Nephron progenitor cell (in vitro differentiated cells): ENCODE data around the gene HOXA2.

ENCODE experiments used
- DNase-seq: peaks from one replicate; pipeline ENCODE4 v3.0.0; 2021
- H3K27ac Mint-ChIP-seq: 2 replicates; pipeline ENCODE4 v1.8.0; 2021; ENCODE audit warnings: mild to moderate bottlenecking, moderate library complexity, mixed read lengths
- H3K27me3 Mint-ChIP-seq: 2 replicates; pipeline ENCODE4 v1.8.0; 2021; ENCODE audit warnings: mild to moderate bottlenecking, low read depth, mixed read lengths; ENCODE audit not compliant: poor library complexity
- H3K36me3 Mint-ChIP-seq: 2 replicates; pipeline ENCODE4 v1.8.0; 2021; ENCODE audit warnings: low read depth, mixed read lengths
- H3K4me1 Mint-ChIP-seq: 2 replicates; pipeline ENCODE4 v1.8.0; 2021; ENCODE audit warnings: mixed read lengths
- H3K4me3 Mint-ChIP-seq: 2 replicates; pipeline ENCODE4 v1.8.0; 2021; ENCODE audit warnings: mild to moderate bottlenecking, moderate library complexity, mixed read lengths
- H3K9me3 Mint-ChIP-seq: 2 replicates; pipeline ENCODE4 v1.8.0; 2021; ENCODE audit warnings: mild to moderate bottlenecking, moderate library complexity, mixed read lengths
- TF ChIP-seq, protein P1 (sequence below): fragments of 200-600 bp; sonication (generic); IDR thresholded peaks from 2 replicates; pipeline ENCODE4 v1.5.0; 2021; ENCODE audit warnings: antibody characterized with exemption

Gene HOXA2

DNA sequence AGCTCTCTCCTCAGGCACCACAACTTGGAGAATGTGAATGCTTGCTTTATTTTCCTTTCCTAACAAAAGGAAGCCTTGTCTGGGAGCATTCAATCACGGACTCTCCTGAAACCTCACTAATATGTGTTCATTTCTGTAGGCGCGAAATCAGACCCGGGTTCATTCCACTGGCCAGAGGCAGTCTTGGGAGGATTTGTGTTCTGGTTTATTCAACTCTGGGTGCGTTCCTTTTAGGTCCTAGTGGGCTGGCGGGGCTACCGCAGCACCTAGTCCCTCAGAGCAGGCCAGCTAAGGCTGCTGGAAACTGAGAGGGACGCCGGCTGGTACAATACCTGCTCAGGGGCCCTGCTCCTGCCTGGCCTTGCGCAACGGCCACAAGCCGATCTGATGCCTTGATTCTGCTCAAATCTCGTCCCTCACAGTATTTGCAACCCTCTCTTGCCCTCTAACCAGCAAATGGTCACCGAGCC, 20.6 kb upstream of the HOXA2 start:
- DNase-seq: no peak
- TF ChIP-seq, protein P1, sequence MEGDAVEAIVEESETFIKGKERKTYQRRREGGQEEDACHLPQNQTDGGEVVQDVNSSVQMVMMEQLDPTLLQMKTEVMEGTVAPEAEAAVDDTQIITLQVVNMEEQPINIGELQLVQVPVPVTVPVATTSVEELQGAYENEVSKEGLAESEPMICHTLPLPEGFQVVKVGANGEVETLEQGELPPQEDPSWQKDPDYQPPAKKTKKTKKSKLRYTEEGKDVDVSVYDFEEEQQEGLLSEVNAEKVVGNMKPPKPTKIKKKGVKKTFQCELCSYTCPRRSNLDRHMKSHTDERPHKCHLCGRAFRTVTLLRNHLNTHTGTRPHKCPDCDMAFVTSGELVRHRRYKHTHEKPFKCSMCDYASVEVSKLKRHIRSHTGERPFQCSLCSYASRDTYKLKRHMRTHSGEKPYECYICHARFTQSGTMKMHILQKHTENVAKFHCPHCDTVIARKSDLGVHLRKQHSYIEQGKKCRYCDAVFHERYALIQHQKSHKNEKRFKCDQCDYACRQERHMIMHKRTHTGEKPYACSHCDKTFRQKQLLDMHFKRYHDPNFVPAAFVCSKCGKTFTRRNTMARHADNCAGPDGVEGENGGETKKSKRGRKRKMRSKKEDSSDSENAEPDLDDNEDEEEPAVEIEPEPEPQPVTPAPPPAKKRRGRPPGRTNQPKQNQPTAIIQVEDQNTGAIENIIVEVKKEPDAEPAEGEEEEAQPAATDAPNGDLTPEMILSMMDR: no peak
- H3K36me3 Mint-ChIP-seq: peaks cover 58% of the 10 kb centered on the region
- peak overlapping the region; percentile 100 for H3K27ac Mint-ChIP-seq
- H3K4me1 Mint-ChIP-seq: peaks cover 100% of the 10 kb centered on the region
- no peaks in the 10 kb centered on the region for H3K9me3 Mint-ChIP-seq
- peak overlapping the region; percentile 98 for H3K4me3 Mint-ChIP-seq
- no peaks in the 10 kb centered on the region for H3K27me3 Mint-ChIP-seq

DNA sequence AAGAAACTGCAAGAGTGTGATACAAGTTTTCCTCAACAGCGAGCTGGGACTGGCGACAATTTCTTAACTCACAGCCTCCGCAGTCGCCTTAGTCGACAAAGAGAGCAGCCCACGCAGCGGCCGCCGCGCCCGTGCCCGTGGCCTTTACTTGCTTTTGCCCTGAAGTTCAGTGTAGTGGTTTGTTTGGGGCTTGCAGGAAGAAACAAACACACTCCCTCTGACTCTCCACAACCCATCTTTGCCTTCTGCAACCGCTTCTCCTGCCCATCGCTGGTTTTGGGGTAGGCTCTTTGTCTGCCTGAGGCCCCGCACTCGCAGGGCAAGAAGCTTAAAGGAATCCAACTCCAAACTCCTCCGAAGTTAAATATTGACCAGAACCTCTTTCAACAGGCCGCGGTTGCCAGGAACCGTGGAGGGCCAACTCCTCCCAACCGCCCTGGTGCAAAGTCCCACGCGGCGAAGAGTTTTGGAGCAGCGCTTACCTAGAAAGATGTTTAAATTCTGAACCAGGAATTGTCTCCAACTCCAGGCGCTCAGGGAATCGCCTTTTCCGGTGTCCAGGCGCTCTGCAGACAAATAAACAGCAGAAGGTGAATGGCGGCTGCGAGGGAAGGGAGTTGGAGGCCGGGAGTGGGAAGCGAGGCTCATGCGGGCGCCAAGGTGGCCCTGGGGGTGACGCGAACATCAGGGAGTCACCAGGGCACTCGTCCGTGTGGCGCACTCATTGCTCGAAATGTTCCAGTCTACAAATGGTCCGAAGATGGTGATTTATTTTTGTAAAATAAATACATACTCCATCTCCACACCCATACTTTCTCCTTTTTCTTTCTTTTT, 19.8 kb upstream of the HOXA2 start:
- TF ChIP-seq, protein P1: no peak
- no peaks in the 10 kb centered on the region for H3K27me3 Mint-ChIP-seq
- H3K4me3 Mint-ChIP-seq: peak overlapping the region; percentile 98
- H3K9me3 Mint-ChIP-seq: no peaks in the 10 kb centered on the region
- H3K36me3 Mint-ChIP-seq: peaks cover 58% of the 10 kb centered on the region
- H3K27ac Mint-ChIP-seq: peak overlapping the region; percentile 100
- peak; percentile 48 for DNase-seq
- H3K4me1 Mint-ChIP-seq: peaks cover 95% of the 10 kb centered on the region

DNA sequence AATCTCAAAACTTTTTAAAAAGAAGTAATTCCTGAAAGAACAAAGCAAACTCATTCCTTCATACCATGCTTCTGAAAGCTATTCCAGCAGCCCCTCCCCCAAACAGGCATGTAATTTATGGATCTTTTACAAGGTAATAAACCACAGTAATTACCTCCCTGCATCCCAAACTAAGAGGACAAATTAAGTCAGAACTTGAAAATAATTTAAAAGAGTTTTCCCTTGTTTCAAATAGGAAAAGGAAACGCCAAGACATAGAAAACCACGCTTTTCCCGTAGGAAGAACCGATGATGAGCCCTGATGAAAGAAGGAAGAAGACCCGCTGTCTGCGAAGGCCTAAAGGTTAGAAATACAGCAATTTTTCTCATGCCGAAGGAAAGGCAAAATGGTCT, 19.2 kb upstream of the HOXA2 start:
- H3K36me3 Mint-ChIP-seq: peaks cover 58% of the 10 kb centered on the region
- TF ChIP-seq, protein P1: no peak
- peak; percentile 33 for DNase-seq
- H3K27me3 Mint-ChIP-seq: no peaks in the 10 kb centered on the region
- peak overlapping the region; percentile 100 for H3K27ac Mint-ChIP-seq
- H3K4me1 Mint-ChIP-seq: peaks cover 89% of the 10 kb centered on the region
- peak overlapping the region; percentile 98 for H3K4me3 Mint-ChIP-seq
- no peaks in the 10 kb centered on the region for H3K9me3 Mint-ChIP-seq

DNA sequence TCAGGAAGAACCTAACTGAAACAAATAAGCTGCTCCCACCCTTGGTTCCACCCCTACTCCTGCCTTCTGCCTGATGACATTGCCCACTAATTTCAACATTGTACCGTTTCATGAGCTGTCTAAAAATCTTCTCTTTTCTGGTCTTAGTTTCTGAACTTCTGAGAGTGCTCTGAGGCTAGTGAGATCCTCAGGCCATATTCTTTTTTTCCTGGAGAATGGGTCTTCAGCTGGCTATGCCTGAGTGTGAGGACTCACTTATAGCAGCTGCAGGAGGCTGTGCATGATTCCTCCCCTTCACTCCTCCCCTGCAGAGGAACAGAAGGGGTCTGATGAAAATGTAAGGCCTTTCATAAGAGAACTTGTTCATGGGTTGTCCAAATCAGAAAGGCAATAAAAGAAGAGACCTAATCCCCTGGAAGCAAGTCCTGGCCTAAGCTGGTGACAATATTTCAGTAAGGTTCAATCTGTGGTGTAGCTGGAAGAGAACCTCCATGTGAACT, 17.0 kb upstream of the HOXA2 start:
- H3K4me3 Mint-ChIP-seq: peak overlapping the region; percentile 98
- peak overlapping the region; percentile 100 for H3K27ac Mint-ChIP-seq
- H3K27me3 Mint-ChIP-seq: peaks cover under 1% of the 10 kb centered on the region
- H3K9me3 Mint-ChIP-seq: no peaks in the 10 kb centered on the region
- H3K4me1 Mint-ChIP-seq: peaks cover 69% of the 10 kb centered on the region
- DNase-seq: no peak
- TF ChIP-seq, protein P1: no peak
- H3K36me3 Mint-ChIP-seq: peaks cover 72% of the 10 kb centered on the region

DNA sequence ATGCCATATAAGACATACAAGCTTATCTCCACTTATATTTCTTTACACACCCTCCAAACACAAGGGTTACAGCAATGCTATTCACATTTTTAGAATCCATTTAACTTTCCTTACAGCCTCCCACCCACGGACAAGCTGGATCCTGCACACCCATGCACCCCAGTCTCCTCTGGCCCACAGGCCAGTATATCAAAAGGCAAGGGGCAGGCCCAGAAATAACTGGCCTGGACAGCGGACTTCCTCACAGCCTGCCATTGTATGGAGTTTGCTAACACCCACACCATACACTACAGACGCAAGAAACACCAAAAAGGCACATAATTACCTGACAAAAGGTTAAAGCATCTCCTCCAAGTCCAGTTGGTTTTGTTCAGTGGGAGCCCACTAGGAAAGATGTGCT, 16.1 kb upstream of the HOXA2 start:
- TF ChIP-seq, protein P1: no peak
- Mint-ChIP-seq H3K4me1 (peaks cover 62% of the 10 kb centered on the region), H3K27me3 (peaks cover 4% of the 10 kb centered on the region), H3K4me3 (peak overlapping the region; percentile 98), H3K9me3 (no peaks in the 10 kb centered on the region), H3K27ac (peak overlapping the region; percentile 100), H3K36me3 (peaks cover 63% of the 10 kb centered on the region)
- no peak for DNase-seq
